HG02642 (cell line): ENCODE results near the gene AFAP1.

Experiments used
- ATAC-seq: cut with Tn5 transposase; IDR thresholded peaks from one replicate; pipeline ENCODE4 v1.9.1; 2021; ENCODE audit warnings: mild to moderate bottlenecking; ENCODE audit not compliant: unreplicated experiment, poor library complexity

Gene AFAP1

GRCh38 chr4:7736436-7737267, 203.0 kb downstream of the AFAP1 start:
- no peak for ATAC-seq

- ATAC-seq: no peak
These were observed 203.7 kb downstream of the AFAP1 start for GRCh38 chr4:7735961-7736360.

GRCh38 chr4:7735395-7735794, 204.3 kb downstream of the AFAP1 start:
- ATAC-seq: no peak

GRCh38 chr4:7734651-7735260, 204.9 kb downstream of the AFAP1 start:
- ATAC-seq: no peak

GRCh38 chr4:7733801-7734650, 205.6 kb downstream of the AFAP1 start:
- no peak for ATAC-seq

- no peak for ATAC-seq
These were observed 206.5 kb downstream of the AFAP1 start for GRCh38 chr4:7733201-7733600.

- no peak for ATAC-seq
These were observed 207.4 kb downstream of the AFAP1 start for GRCh38 chr4:7732263-7732662.

- no peak for ATAC-seq
These were observed 208.2 kb downstream of the AFAP1 start for GRCh38 chr4:7731437-7731836.

- no peak for ATAC-seq
These were observed 211.9 kb downstream of the AFAP1 start for GRCh38 chr4:7727749-7728148.

- no peak for ATAC-seq
These were observed 212.8 kb downstream of the AFAP1 start for GRCh38 chr4:7726665-7727413.

- no peak for ATAC-seq
These were observed 213.7 kb downstream of the AFAP1 start for GRCh38 chr4:7725951-7726350.

- no peak for ATAC-seq
These were observed 216.0 kb downstream of the AFAP1 start for GRCh38 chr4:7723625-7724024.

- ATAC-seq: no peak
These were observed 216.8 kb downstream of the AFAP1 start for GRCh38 chr4:7722766-7723387.

GRCh38 chr4:7721984-7722551, 217.6 kb downstream of the AFAP1 start:
- ATAC-seq: no peak

- no peak for ATAC-seq
These were observed 220.1 kb downstream of the AFAP1 start for GRCh38 chr4:7719354-7720174.

GRCh38 chr4:7717946-7718490, 221.6 kb downstream of the AFAP1 start:
- no peak for ATAC-seq

- ATAC-seq: no peak
These were observed 222.5 kb downstream of the AFAP1 start for GRCh38 chr4:7717161-7717560.

- no peak for ATAC-seq
These were observed 223.5 kb downstream of the AFAP1 start for GRCh38 chr4:7716010-7716721.
